EL (cell line): ENCODE data around the gene TREM1.
"Not testable (repeated sequence)": the region's sequence is repeated elsewhere in the genome, so short reads cannot be mapped to it uniquely, and the experiment has no call there.

Source experiments
- DNase-seq: peaks from one replicate; pipeline ENCODE4 v3.0.0-alpha.2; 2016

Gene TREM1

DNA sequence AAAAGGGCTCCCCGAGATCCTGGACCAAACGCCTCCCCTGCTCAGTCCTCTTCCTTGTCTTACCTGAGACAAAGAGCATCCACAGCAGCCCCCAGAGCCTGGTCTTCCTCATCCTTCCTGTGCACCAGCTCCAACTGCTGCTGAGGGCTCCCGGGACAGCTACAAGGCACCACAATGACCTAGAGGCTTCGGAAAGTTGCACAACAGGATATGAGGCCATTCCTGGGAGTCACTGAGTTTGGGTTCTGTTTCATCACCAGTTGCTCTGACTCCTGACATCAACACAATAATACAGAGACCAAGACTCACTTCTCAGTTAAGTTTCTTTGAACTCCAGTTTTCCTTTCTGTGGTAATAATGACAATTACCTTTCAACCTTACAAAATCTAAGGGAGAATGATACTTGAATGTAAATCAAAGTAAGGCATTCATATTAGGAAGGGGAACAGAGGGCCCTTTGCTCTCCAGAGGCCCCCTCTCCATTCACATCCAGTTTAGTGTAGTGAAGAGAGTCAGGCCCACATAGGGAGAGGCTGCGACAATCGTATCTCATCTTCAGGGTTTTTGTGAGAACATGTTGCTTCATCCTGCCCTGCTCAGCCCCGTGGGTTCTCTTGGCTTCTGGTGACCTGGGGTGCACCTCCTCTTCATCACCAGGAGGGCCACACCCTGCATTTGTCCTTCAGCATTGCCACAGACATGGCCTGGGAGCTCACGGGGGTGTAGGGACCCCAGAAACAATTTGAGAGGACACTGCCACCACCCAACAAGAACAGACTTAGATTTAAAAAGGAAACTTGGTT, at the start of gene TREM1:
Gene TREM1, minus strand, starts transcription at position 139 of the 803 bp plus-strand sequence. Its CDS starts 27 bp downstream, at position 112.
- DNase-seq: peak; percentile 72

DNA sequence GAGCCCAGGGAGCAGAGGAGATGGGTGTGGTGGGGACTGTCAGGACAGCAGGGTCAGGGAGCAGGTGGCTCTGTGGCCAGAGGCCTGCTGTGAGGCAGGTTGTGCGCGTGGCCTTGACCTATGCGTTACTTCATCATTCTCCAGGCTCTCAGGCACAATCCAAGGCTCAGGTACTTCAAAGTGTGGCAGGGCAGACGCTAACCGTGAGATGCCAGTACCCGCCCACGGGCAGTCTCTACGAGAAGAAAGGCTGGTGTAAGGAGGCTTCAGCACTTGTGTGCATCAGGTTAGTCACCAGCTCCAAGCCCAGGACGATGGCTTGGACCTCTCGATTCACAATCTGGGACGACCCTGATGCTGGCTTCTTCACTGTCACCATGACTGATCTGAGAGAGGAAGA, 49.5 kb upstream of the TREM1 start:
- DNase-seq: no peak

- no peak for DNase-seq
These were observed 48.8 kb upstream of the TREM1 start, which contains the start of gene NCR2 for GRCh38 chr6:41335296-41335695. Gene NCR2 (plus strand): TSS chr6:41335608. CDS start chr6:41335877, 269 bp downstream.

- DNase-seq: no peak
These were observed 48.1 kb upstream of the TREM1 start for GRCh38 chr6:41334482-41335040.

DNA sequence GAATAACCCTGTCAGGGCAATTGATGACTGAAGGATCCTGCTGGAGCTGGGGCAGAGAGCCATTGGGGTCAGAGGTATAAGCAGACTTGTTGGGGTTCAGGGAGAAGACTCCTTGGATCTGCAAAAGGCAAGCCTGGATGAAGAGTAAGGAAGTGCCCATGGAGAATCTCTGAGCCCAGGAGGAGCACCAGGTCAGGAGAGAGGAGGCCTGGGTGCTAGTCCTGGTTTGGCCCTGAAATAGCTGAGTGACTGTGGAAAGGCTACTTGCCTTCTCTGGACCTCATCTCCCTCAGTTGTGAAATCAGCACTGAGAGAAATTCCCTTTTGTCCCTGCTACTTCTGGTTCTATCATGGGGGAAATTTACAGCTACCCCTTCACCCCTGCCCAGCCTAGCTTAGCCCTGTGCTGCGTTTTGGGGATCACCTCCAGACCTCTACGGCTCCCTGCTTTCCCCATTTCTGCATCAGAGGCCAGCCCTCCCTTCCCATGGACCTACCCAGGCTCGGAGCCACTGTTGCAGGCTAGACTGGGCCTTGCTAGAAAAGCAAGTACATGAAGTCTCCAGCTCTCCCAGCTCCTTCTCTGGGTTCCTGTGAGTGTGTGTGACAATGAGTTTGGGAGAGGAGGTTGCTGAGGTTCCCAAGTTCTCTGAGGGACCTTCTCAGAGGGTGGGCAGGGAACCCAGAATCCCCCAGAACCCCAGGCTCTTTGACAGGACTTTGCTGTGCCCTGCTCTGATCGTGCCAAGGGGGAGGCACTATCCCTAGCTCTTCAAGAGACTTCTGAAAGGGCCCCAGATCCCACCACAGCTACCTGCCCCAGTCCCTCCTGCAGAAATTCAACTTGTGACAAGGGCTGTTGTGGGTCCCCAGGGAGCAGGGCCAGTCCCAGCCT, 46.6 kb upstream of the TREM1 start:
- DNase-seq: no peak

DNA sequence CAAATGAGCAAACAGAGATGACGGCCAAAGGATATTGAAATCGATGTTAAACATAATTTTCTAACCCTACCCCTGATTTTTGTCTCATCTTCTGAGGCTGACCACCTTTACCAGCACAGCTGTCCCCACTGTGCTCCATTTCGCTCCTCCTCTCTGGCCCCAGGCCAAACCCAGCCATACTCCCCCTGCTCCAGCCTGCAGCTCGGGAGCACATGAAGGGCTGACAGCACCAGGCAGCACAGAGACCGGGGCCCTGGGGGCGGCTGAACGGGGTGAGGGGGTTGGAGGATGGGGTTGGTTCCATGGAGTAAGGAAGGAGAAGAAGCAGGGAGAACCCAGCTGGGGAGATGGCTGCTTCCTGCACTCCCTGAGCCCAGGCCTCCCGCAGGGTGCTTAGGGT, 45.8 kb upstream of the TREM1 start:
- no peak for DNase-seq

DNA sequence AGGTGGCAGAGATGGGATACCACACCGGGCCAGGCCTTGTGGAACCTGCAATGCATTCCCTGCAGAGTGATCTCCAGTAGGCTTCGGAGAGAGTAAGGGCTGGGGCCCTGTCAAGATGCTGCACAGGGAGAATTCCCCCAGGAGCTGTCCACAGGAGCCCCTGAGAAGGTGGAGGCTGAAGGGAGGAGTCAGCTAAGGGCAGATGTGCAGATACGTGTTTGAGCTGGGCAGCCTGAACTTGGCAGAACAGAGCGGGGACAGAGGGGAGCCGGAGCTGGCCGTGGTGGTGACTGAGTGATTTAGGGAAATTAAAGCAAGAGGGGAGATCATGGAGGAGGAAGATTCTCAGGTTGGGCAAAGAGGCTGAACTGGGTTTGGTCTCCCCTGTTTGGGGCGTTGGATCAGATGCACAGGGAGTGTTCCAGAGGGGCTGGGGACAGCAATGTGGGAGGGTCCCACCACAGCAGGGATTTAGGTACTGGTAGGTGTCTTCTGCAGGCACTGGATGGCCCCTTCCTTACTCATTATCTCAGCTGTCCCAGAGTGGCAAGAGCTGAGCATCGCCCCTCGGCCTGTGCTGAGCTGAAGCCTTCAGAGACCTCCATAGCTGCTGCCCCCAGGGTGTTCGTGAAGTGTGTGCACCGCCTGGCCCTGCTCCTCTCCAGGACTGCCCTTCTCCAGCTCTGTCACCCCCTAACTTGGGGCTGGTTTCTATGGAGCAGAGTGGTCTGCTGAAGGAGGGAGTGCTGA, 45.1 kb upstream of the TREM1 start:
- no peak for DNase-seq

GRCh38 chr6:41327177-41327576, 40.7 kb upstream of the TREM1 start:
- no peak for DNase-seq

DNA sequence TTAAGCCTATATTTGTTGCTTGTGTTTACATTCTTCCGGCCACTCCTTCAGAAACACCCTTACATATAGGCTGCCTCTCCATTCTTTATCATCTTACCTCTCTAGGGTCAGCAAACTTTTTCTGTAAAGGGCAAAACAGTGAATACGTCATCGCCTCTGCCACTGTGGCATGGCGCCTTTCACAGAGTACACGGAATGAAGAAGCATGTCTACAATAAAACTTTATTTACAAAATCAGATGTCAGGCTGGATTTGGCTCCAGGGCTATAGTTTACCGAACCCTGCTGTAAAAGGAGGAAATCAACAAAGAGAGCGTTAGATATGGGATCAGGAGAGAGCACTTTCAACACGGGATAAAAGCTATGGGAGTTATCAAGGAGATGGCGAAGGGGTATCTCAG, 39.6 kb upstream of the TREM1 start:
- no peak for DNase-seq

DNA sequence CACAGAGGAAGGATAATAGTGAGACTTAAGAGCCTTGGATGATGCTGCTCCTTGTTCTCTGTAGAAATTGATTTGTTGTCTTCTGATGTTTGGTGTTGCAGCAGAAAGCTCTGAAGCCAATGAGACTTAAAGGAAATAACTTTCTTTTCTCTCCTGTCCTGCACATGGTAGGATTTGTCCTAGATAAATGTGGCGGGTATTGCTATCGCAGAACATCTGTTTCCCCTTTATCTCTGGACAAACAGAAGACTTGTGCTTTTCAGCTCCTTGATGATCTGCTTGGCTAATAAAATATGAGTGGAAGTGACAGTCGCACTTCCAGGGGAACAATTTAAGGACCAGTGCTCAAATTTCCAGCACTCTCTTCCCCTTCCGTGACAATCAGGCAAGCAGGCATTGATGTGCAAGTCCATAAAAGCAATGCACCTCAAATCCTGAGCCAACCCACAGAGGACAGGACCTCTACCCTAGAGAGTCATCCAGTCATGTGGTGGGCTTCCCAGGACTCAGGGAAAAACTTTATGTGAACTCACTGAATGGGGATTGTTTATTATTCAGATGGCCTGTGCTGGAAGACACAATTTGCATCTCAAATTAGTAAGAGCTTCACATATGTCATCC, 39.1 kb upstream of the TREM1 start:
- DNase-seq: no peak

- DNase-seq: no peak
These were observed 34.7 kb upstream of the TREM1 start for GRCh38 chr6:41321183-41321582.

GRCh38 chr6:41318654-41319565, 32.4 kb upstream of the TREM1 start:
- peak; percentile 84 for DNase-seq

GRCh38 chr6:41318261-41318653, 31.8 kb upstream of the TREM1 start:
- DNase-seq: no peak

DNA sequence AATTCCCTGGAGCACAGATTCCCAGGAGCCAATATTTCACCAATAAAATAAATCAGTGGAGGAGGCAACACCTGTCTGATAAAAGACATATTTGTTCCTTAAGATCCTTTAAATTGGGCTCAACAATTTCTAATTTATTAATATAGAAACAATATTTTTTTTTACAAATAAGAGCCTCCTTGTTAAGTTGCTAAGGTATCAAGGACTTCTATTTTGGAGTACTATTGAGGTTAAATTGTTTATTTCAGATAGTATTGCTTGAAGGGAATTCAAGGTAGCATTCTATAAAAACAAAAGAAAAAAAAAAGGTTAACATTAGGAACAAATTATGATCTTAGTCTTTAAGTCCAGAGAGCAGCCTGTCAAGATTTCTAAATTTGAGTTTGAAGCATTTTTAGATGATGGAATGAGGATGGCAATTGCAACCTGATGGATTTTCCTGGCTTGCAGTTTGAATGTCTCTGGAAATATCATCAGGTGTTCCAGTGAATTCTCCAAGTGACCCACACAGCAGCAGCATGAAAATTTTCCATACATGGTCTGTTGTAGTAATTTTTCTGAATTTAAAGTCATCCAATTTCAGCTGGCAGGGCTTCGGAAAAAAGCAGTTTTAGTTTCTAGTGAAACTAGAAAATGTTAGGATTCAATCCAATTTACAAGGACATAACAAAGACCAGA, 29.6 kb upstream of the TREM1 start:
- no peak for DNase-seq

DNA sequence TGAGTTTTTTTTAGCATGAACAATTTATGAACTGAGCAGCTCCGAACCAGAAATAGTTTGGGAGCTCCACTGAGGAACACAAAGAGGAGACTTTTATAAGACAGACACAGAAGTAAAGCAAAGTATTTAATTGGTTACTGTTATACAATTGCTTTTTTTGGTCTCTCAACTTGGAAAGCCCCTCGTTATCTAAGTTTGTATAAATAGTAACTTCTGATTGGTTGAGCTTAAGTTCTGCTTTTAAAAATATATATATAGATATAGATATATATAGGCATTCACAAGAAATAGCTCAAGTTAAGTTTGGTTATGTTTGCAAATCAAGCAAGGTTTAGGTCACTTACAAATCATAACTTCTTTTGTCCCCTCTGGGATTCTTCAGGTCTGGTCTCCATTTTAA, 28.7 kb upstream of the TREM1 start:
- DNase-seq: no peak

GRCh38 chr6:41306187-41306854, 19.8 kb upstream of the TREM1 start:
- DNase-seq: peak; percentile 41

DNA sequence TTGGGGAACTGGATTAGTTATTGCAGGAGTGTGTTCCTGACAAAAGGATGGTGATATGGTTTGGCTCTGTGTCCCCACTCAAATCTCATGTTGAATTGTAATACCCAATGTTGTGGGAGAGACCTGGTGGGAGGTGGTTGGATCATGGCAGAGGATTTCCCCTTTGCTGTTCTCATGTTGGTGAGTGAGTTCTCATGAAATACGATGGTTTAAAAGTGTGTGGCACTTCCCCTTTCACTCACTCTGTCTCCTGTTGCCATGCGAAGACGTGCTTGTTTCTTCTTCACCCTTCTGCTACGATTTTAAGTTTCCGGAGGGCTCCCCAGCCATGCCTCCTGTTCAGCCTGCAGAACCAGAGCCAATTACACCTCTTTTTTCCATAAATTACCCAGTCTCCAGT, 16.2 kb upstream of the TREM1 start:
- no peak for DNase-seq

GRCh38 chr6:41298785-41299502, 12.5 kb upstream of the TREM1 start:
- no peak for DNase-seq

DNA sequence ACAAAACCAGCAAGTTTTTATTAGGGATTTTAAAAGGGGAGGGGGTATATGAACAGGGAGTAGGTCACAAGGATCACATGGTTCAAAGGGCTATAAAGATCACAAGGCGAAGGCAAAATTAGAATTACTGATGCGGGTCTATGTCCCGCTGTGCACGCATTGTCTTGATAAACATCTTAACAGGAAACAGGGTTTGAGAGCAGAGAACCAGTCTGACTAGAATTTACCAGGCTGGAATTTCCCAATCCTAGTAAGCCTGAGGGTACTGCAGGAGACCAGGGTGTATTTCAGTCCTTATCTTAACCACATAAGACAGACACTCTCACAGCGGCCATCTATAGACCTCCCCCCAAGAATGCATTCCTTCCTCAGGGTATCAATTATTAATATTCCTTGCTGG, 10.8 kb upstream of the TREM1 start:
- not testable (repeated sequence) for DNase-seq
